Measurements from ENCODE around the gene HAGH. TPM values are rescaled to one million over a fixed set of nuclear protein-coding genes. Genes with fewer than 3 reads are reported as not detected.

Gene HAGH
- total RNA-seq, 1 donor from 2014 or later = 57.0 TPM

DNA sequence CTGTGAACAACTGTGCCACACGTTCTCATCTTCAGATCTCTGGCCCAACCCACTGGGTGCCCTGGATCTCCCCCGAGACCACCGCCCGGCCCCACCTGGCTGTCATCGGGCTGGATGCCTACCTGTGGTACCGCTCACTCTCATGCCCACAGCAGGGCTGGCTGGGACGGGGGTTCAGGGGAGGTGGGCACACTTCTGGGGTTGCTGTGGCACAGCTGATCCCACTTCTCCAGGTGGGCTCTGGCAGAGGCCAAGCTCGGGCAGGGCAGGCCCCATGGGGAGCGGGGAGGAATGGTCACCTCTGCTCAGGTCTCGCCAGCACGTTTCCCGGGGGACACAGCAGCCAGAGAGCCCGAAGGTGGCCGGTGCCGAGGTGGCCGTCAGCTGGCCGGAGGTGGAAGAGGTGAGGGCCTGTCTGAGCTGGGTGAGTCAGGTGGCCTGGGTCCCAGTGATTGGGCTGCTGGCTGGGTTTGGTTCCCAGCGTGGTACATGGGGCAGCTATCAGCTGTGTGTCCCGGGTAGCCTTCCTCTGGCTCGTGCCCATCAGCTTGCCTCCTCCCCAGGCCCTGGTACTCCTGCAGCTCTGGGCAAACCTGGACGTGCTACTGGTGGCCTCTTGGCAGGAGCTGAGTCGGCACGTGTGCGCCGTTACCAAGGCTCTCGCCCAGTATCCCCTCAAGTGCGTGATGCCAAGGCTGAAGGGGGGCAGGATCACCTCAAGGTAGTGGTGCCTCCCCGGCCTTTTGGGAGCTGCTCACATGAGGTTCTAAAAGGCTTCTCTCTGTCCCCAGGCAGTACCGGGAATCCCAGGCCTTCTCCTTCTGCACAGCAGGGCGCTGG is 51.4 kb downstream of the HAGH start:
- H3K4me1 Mint-ChIP-seq (ENCODE audit: unreplicated experiment) = peaks cover 20% of the 10 kb centered on the region
- TF ChIP-seq, protein P1, sequence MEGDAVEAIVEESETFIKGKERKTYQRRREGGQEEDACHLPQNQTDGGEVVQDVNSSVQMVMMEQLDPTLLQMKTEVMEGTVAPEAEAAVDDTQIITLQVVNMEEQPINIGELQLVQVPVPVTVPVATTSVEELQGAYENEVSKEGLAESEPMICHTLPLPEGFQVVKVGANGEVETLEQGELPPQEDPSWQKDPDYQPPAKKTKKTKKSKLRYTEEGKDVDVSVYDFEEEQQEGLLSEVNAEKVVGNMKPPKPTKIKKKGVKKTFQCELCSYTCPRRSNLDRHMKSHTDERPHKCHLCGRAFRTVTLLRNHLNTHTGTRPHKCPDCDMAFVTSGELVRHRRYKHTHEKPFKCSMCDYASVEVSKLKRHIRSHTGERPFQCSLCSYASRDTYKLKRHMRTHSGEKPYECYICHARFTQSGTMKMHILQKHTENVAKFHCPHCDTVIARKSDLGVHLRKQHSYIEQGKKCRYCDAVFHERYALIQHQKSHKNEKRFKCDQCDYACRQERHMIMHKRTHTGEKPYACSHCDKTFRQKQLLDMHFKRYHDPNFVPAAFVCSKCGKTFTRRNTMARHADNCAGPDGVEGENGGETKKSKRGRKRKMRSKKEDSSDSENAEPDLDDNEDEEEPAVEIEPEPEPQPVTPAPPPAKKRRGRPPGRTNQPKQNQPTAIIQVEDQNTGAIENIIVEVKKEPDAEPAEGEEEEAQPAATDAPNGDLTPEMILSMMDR (IDR thresholded peaks at IDR 0.05) = no peak
- no peak overlapping the region for H3K27ac Mint-ChIP-seq (ENCODE audit: unreplicated experiment)
- DNase-seq (ENCODE audit: extremely low spot score, unreplicated experiment) = no peak
- peak overlapping the region; percentile 22 for H3K4me3 Mint-ChIP-seq (ENCODE audit: unreplicated experiment)
- no peaks in the 10 kb centered on the region for H3K9me3 Mint-ChIP-seq (ENCODE audit: unreplicated experiment)
- no peaks in the 10 kb centered on the region for H3K27me3 Mint-ChIP-seq (ENCODE audit: unreplicated experiment)
- H3K36me3 Mint-ChIP-seq (ENCODE audit: unreplicated experiment) = peaks cover 2% of the 10 kb centered on the region

DNA sequence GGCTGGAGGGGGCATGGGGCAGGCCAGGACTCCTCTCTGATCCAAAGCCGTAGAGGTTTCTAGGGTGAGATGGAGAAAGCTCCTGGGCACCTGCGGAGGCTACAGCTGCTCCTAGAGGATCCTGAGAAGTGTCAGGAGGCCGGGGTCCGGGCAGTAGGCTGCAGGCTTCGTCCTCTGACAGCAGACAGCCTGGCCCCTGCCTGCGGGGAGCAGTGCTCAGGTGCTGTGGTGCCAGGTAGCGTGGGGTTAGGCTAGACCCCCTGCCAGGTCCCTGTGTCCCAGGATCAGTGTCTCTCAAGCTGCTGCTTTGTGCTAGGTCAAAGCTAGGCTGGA is 52.2 kb downstream of the HAGH start:
- H3K4me1 Mint-ChIP-seq (ENCODE audit: unreplicated experiment) = peaks cover 22% of the 10 kb centered on the region
- H3K27me3 Mint-ChIP-seq (ENCODE audit: unreplicated experiment) = no peaks in the 10 kb centered on the region
- no peaks in the 10 kb centered on the region for H3K9me3 Mint-ChIP-seq (ENCODE audit: unreplicated experiment)
- H3K27ac Mint-ChIP-seq (ENCODE audit: unreplicated experiment) = no peak overlapping the region
- peaks cover 2% of the 10 kb centered on the region for H3K36me3 Mint-ChIP-seq (ENCODE audit: unreplicated experiment)
- peak overlapping the region; percentile 14 for H3K4me3 Mint-ChIP-seq (ENCODE audit: unreplicated experiment)
- no peak for DNase-seq (ENCODE audit: extremely low spot score, unreplicated experiment)
- TF ChIP-seq, protein P1 (IDR thresholded peaks at IDR 0.05) = no peak

DNA sequence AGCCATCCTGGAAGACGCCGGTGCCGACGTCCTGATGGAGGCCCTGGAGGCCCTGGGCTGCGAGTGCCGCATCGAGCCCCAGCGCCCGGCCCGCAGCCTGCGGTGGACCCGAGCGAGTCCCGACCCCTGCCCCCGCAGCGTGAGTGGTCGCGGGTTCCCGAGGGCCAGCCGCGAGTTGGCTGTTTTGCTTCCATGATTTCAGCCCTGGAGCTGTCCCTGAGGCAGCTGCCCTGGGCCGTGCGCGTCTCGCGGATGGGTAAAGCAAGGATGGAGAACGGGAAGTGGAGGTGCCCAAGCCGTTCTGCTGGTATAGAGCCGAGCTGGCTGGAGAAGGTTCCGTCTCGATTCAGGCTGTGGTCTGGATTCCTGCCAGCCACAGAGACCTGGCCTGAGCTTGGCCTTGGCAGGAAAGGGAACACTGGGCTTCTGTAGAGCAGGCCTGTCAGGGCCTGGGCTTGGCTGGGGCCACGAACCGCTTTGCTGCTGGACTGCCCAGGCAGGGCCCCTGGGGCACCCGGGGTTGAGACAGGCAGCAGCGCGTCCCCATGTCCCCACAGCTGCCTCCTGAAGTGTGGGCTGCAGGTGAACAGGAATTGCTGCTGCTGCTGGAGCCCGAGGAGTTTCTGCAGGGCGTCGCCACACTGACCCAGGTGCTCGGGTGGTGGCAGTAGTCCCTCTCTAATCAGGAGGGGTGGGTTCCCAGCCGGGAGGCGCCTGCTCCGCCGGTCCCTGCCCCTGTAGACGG is 52.8 kb downstream of the HAGH start:
- Mint-ChIP-seq H3K36me3 (ENCODE audit: unreplicated experiment) (peaks cover 2% of the 10 kb centered on the region), H3K4me1 (ENCODE audit: unreplicated experiment) (peaks cover 20% of the 10 kb centered on the region), H3K4me3 (ENCODE audit: unreplicated experiment) (peak overlapping the region; percentile 91), H3K27me3 (ENCODE audit: unreplicated experiment) (no peaks in the 10 kb centered on the region), H3K27ac (ENCODE audit: unreplicated experiment) (peak overlapping the region; percentile 44), H3K9me3 (ENCODE audit: unreplicated experiment) (no peaks in the 10 kb centered on the region)
- TF ChIP-seq, protein P1 (IDR thresholded peaks at IDR 0.05) = peak; percentile 1
- DNase-seq (ENCODE audit: extremely low spot score, unreplicated experiment) = no peak

DNA sequence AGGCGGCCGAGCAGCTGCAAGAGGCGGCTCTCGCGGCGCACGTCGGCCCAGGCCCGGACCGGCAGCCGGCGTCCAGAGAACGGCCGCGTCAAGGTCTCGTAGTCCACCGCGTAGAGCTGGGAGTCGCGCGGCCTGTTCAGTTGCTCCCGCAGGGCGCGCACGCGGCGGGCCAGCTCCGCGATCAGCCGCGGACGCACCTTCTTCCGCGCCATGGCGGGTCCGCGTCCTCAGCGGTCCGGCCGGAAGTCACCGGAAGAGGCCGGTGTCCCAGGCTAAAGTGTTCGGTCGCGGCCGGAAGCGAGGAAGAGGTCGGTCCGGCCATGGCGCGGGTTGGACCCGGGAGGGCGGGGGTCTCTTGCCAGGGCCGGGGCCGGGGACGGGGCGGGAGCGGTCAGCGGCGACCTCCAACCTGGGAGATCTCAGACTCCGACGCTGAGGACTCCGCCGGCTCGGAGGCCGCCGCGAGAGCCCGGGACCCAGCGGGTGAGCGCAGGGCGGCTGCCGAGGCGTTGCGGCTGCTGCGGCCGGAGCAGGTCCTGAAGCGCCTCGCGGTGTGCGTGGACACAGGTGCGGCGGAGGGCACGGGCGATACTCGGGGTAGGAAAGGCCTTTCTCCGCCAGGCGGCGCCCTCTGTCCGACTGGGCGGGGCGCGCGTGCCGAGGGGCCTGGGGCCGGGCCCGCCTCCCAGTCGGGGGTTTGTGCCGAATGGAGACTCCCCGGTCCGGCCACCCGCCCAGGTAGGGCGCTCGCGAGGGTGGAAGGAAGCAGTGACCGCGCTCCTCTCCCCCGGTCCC is 53.5 kb downstream of the HAGH start, which contains the start of gene MRPS34:
MRPS34 (minus strand) TSS at position 227 of the 795 bp plus-strand sequence; CDS start at position 212, 15 bp downstream.
- peaks cover 20% of the 10 kb centered on the region for H3K4me1 Mint-ChIP-seq (ENCODE audit: unreplicated experiment)
- H3K4me3 Mint-ChIP-seq (ENCODE audit: unreplicated experiment) = peak within 1 kb of the TSS; percentile 91
- DNase-seq (ENCODE audit: extremely low spot score, unreplicated experiment) = peak; percentile 94
- peak within 1 kb of the TSS; percentile 83 for H3K27ac Mint-ChIP-seq (ENCODE audit: unreplicated experiment)
- peaks cover 2% of the 10 kb centered on the region for H3K36me3 Mint-ChIP-seq (ENCODE audit: unreplicated experiment)
- TF ChIP-seq, protein P1 (IDR thresholded peaks at IDR 0.05) = peak; percentile 95
- H3K9me3 Mint-ChIP-seq (ENCODE audit: unreplicated experiment) = no peaks in the 10 kb centered on the region
- no peaks in the 10 kb centered on the region for H3K27me3 Mint-ChIP-seq (ENCODE audit: unreplicated experiment)
